Kidney (tissue), 14 donors: ENCODE measurements around the gene HPCAL1. TPM values are rescaled to one million over a fixed set of nuclear protein-coding genes. Genes with fewer than 3 reads are reported as not detected.

ENCODE experiments used
- DNase-seq, 5 donors: peaks; one replicate each; pipeline ENCODE4 v3.0.0-alpha.2; 2013 to 2020
- FAIRE-seq: peaks from 2 replicates; lab custom pipeline; 2012; peaks lifted over from hg19 to GRCh38; lab: Jason Lieb, UNC
- H3K27ac ChIP-seq, 2 donors: one replicate each; pipeline ENCODE4 v1.7.0; 2013; ENCODE audit warnings: low read depth in 2 of 2, low read length in 2 of 2, inconsistent platforms in 1 of 2
- H3K27me3 ChIP-seq: one replicate; pipeline ENCODE4 v1.7.1; 2013; ENCODE audit warnings: low read length, inconsistent platforms; ENCODE audit not compliant: control insufficient read depth, insufficient read depth
- H3K36me3 ChIP-seq, 3 donors: one replicate each; pipeline versions ENCODE4 v1.7.0 to v1.7.1; 2013; ENCODE audit warnings: low read length in 3 of 3, control low read depth in 1 of 3, inconsistent platforms in 1 of 3; ENCODE audit not compliant: insufficient read depth in 3 of 3, control insufficient read depth in 2 of 3
- H3K4me1 ChIP-seq, 3 donors: one replicate each; pipeline versions ENCODE4 v1.7.0 to v1.7.1; 2013; ENCODE audit warnings: low read length in 3 of 3, inconsistent platforms in 1 of 3, low read depth in 1 of 3; ENCODE audit not compliant: control insufficient read depth in 2 of 3, insufficient read depth in 2 of 3
- H3K4me3 ChIP-seq, 3 donors: one replicate each; pipeline versions ENCODE4 v1.7.0 to v1.8.1; 2013; ENCODE audit warnings: low read length in 3 of 3, control low read depth in 1 of 3, inconsistent platforms in 1 of 3
- H3K9ac ChIP-seq, 3 donors: one replicate each; pipeline versions ENCODE4 v1.7.0 to v1.7.1; 2013; ENCODE audit warnings: low read length in 3 of 3, control low read depth in 1 of 3, inconsistent platforms in 1 of 3
- H3K9me3 ChIP-seq, 3 donors: one replicate each; pipeline versions ENCODE4 v1.7.0 to v1.7.1; 2013; ENCODE audit warnings: low read length in 3 of 3, control low read depth in 1 of 3, inconsistent platforms in 1 of 3; ENCODE audit not compliant: control insufficient read depth in 2 of 3, insufficient read depth in 1 of 3
- intact Hi-C: fragments of 100-400 bp; cut with DNase I; formaldehyde crosslinking; loops from one replicate; pipeline ENCODE4 v1.11.1; 2022
- polyA plus RNA-seq: library from polyadenylated mRNA; stranded (reverse); fragments of 350-450 nt; fragmentation: Illumina TruSeq; extraction: RNeasy Lipid Tissue Mini Kit (QIAGEN cat#74804); gene quantifications from one replicate; pipeline ENCODE4 v1.2.3, GENCODE V29; 2014; ENCODE audit warnings: low read depth, low replicate concordance; ENCODE audit not compliant: insufficient read depth
- total RNA-seq: library from RNA; stranded (reverse); fragmentation: NEBNext Ultra II Directional; extraction: Animal tissue kit (Norgen Biotek cat#: 25700); gene quantifications from one replicate; pipeline ENCODE4 v1.2.1, GENCODE V29; 2021
- TF ChIP-seq, protein P1 (sequence below): IDR thresholded peaks from 3 replicates; pipeline ENCODE4 v1.5.1; 2012; ENCODE audit warnings: mild to moderate bottlenecking, moderate library complexity, borderline replicate concordance; ENCODE audit not compliant: insufficient read depth; ENCODE audit errors: extremely low read depth
- donor health status: control.
- donor health status: control.
- donor health status: control.
- donor health status: control.
- donor health status: control.
- donor health status: DM: yes; HTN: yes; CAD: no.
- donor health status: Normal renal cell carcinoma (clear cell type).

HPCAL1 gene
- total and polyA plus RNA-seq, 2 donors from 2014 or later, result 47.3 to 121 TPM

DNA sequence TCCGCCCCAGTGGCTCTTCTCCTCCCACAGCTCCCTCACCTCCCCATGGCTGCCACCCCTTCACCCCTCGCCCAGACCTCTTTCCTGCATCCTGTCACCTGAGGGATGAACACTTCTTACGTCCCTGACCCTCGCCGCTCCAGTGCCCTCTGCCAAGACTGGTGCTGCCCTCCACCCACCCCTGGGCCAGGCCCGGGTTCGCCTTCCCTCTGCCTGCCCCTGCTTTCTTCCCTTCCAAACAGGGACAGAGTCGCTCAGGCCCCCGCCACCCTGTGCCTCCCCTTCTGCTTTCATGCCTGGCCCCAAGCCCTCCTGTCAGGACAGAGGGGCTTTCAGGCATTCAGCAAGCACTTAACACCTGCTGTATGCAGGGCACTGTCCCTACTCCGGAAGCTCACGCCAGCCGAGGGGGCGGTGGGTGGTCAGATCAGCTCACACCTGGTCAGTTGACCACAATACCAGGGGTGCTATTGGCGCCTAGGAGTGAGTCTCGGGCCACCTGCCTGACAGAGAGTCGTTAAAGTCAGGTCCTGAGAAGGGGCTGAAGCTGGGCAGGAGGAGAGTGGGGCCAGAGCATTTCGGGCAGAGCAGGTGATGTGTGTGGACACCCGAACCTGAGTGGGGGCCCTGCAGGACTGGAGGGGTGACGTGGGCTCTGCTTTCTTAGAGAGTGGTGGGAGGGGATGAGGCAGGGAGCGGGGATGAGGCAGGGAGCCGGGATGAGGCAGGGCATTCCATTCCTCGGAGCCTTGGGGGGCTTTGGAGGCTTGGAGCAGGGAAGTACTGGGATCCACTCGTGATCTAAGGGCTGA, 26.0 kb upstream of the HPCAL1 start:
- peak in 1 of 5 donors; percentile 56 for DNase-seq
- Histone ChIP-seq H3K27ac (peak overlapping the region; percentile 33 to 55), H3K4me1 (peaks cover 0 to 16% (median 0%) of the 10 kb centered on the region in 3 donors), H3K36me3 (no peaks in the 10 kb centered on the region), H3K9me3 (no peaks in the 10 kb centered on the region), H3K9ac (no peak overlapping the region), H3K27me3 (no peaks in the 10 kb centered on the region), H3K4me3 (no peak overlapping the region)
- intact Hi-C loops, result no loop called here
- TF ChIP-seq, protein P1, sequence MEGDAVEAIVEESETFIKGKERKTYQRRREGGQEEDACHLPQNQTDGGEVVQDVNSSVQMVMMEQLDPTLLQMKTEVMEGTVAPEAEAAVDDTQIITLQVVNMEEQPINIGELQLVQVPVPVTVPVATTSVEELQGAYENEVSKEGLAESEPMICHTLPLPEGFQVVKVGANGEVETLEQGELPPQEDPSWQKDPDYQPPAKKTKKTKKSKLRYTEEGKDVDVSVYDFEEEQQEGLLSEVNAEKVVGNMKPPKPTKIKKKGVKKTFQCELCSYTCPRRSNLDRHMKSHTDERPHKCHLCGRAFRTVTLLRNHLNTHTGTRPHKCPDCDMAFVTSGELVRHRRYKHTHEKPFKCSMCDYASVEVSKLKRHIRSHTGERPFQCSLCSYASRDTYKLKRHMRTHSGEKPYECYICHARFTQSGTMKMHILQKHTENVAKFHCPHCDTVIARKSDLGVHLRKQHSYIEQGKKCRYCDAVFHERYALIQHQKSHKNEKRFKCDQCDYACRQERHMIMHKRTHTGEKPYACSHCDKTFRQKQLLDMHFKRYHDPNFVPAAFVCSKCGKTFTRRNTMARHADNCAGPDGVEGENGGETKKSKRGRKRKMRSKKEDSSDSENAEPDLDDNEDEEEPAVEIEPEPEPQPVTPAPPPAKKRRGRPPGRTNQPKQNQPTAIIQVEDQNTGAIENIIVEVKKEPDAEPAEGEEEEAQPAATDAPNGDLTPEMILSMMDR, result no peak
- no peak for FAIRE-seq

DNA sequence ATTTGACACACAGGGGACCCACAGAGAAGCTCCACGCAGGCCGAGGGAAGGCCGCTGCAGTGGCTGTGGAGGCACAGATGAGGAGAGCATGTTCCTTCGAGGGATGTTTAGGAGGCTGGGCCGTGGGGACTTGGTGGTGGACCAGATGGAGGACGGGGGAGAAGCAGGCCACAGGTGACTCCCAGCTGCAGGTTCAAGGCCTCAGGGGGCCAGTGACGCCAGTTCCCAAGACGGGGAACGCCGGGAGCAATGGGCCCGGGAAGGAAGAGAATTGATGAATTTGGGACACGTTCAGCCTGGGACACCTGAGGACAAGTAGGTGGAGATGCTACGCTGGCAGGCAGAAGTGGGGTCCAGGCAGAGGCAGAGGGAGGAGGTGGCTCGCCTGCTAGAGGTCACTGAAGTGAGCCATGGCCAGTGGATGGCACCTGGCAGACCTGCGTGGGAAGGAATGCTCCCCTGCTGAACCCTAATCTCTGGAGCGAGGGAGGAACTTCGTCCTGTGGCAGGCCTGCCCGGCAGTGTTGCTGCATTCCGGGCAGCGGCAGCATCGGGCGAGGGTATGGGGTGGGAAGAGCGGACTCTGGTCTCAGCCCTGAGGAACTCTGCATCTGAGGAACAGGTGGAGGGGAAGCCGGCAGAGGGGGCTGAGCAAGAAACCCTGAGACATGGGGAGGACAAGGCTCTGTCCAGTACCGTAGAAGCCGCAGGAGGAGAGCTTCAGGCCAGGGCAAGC, 25.2 kb upstream of the HPCAL1 start:
- H3K27ac ChIP-seq, result peak overlapping the region; percentile 33 to 55
- intact Hi-C loops, result no loop called here
- no peak overlapping the region for H3K9ac ChIP-seq
- no peaks in the 10 kb centered on the region for H3K36me3 ChIP-seq
- no peak overlapping the region for H3K4me3 ChIP-seq
- TF ChIP-seq, protein P1, result no peak
- FAIRE-seq, result no peak
- H3K27me3 ChIP-seq, result no peaks in the 10 kb centered on the region
- no peaks in the 10 kb centered on the region for H3K9me3 ChIP-seq
- peak in 1 of 5 donors; percentile 72 for DNase-seq
- H3K4me1 ChIP-seq, result peaks cover 0 to 16% (median 0%) of the 10 kb centered on the region in 3 donors

DNA sequence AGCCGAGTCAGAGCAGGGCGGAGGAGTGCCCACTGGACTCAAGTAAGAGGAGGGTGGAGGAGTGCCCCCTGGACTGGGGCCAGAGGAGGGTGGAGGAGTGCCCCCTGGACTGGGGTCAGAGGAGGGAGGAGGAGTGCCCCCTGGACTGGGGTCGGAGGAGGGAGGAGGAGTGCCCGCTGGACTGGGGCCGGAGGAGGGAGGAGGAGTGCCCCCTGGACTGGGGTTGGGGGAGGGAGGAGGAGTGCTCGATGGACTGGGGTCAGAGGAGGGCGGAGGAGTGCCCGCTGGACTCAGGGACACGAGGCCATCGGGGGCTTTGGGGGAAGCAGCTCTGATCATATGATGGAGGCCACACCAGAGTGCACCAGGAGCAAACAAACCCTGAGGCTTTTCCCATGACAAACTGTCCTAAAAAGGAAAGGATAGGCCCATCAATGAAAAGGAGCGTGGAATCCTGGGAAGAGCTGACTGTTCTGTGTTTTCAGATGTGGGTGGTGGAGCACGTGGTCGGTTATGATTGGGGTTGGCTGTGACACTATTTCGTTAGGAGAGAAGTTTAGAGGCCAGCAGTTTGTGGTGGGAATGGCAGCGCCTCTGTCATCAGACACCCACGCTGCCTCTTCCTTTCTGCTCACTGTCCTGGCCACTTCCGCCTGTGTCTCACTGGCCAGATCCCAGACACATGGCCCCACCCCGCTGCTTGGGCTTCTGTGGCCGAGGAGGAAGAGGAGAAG, 24.5 kb upstream of the HPCAL1 start:
- TF ChIP-seq, protein P1, result no peak
- intact Hi-C loops, result no loop called here
- H3K9me3 ChIP-seq, result no peaks in the 10 kb centered on the region
- H3K27ac ChIP-seq, result peak overlapping the region; percentile 57 to 68
- H3K9ac ChIP-seq, result peak overlapping the region in 1 of 3 donors; percentile 15
- no peaks in the 10 kb centered on the region for H3K36me3 ChIP-seq
- H3K4me1 ChIP-seq, result peaks cover 0 to 16% (median 0%) of the 10 kb centered on the region in 3 donors
- peak overlapping the region in 2 of 3 donors; percentile 9 to 15 for H3K4me3 ChIP-seq
- FAIRE-seq (no peak), DNase-seq (peak; percentile 69 to 88 (median 79))
- H3K27me3 ChIP-seq, result no peaks in the 10 kb centered on the region
